H9 (cell line): ENCODE results near the gene NCS1. TPM values are rescaled to one million over a fixed set of nuclear protein-coding genes. Genes with fewer than 3 reads are reported as not detected.

Source experiments
- DNase-seq: peaks from one replicate; pipeline ENCODE4 v3.0.0-alpha.2; 2017
- H2AFZ ChIP-seq: one replicate; pipeline ENCODE4 v1.6.1; 2013; ENCODE audit warnings: mild to moderate bottlenecking, low read length, control low read depth, moderate library complexity
- H2AK5ac ChIP-seq: 2 replicates; pipeline ENCODE4 v1.6.1; 2013; ENCODE audit warnings: low read length, control low read depth, mixed read lengths; ENCODE audit not compliant: insufficient read length
- H2BK120ac ChIP-seq: one replicate; pipeline ENCODE4 v1.6.1; 2013; ENCODE audit warnings: low read depth, mild to moderate bottlenecking, low read length, control low read depth, inconsistent platforms; ENCODE audit not compliant: poor library complexity, severe bottlenecking
- H2BK12ac ChIP-seq: 2 replicates; pipeline ENCODE4 v1.6.1; 2013; ENCODE audit warnings: low read length, control low read depth, mixed read lengths, low read depth; ENCODE audit not compliant: insufficient read length
- H2BK15ac ChIP-seq: 2 replicates; pipeline ENCODE4 v1.6.1; 2013; ENCODE audit warnings: low read depth, low read length, control low read depth
- H2BK20ac ChIP-seq: one replicate; pipeline ENCODE4 v1.6.1; 2013; ENCODE audit warnings: low read depth, mild to moderate bottlenecking, low read length, control low read depth, inconsistent platforms; ENCODE audit not compliant: poor library complexity, severe bottlenecking
- H2BK5ac ChIP-seq: 2 replicates; pipeline ENCODE4 v1.6.1; 2013; ENCODE audit warnings: low read length, control low read depth, mixed read lengths; ENCODE audit not compliant: insufficient read length
- H3K14ac ChIP-seq: 2 replicates; pipeline ENCODE4 v1.6.1; 2013; ENCODE audit warnings: low read length, control low read depth; ENCODE audit not compliant: insufficient read depth
- H3K18ac ChIP-seq: 2 replicates; pipeline ENCODE4 v1.6.1; 2013; ENCODE audit warnings: low read depth, mild to moderate bottlenecking, mixed read lengths, low read length, control low read depth; ENCODE audit not compliant: insufficient read length
- H3K23ac ChIP-seq: 2 replicates; pipeline ENCODE4 v1.6.1; 2013; ENCODE audit warnings: low read length, control low read depth, mixed read lengths, low read depth; ENCODE audit not compliant: insufficient read length
- H3K23me2 ChIP-seq: 2 replicates; pipeline ENCODE4 v1.6.1; 2013; ENCODE audit warnings: low read depth, mild to moderate bottlenecking, mixed read lengths, low read length, control low read depth; ENCODE audit not compliant: insufficient read length, poor library complexity, severe bottlenecking
- H3K27ac ChIP-seq: 2 replicates; pipeline ENCODE4 v1.5.1; 2013; ENCODE audit warnings: low read length, control low read depth, mixed read lengths, low read depth; ENCODE audit not compliant: insufficient read length
- H3K27me3 ChIP-seq: 2 replicates; pipeline ENCODE4 v1.6.1; 2013; ENCODE audit warnings: low read length, control low read depth, inconsistent platforms; ENCODE audit not compliant: insufficient read depth
- H3K4ac ChIP-seq: 2 replicates; pipeline ENCODE4 v1.6.1; 2013; ENCODE audit warnings: low read depth, mild to moderate bottlenecking, control low read depth, inconsistent platforms, low read length, moderate library complexity
- H3K4me1 ChIP-seq: 2 replicates; pipeline ENCODE4 v1.6.1; 2013; ENCODE audit warnings: low read length, control low read depth, inconsistent platforms; ENCODE audit not compliant: insufficient read depth
- H3K4me2 ChIP-seq: 2 replicates; pipeline ENCODE4 v1.6.1; 2013; ENCODE audit warnings: low read length, control low read depth, mixed read lengths; ENCODE audit not compliant: insufficient read length, insufficient read depth
- H3K56ac ChIP-seq: 2 replicates; pipeline ENCODE4 v1.6.1; 2013; ENCODE audit warnings: low read depth, mild to moderate bottlenecking, mixed read lengths, low read length, control low read depth; ENCODE audit not compliant: insufficient read length
- H3K79me1 ChIP-seq: 2 replicates; pipeline ENCODE4 v1.6.1; 2013; ENCODE audit warnings: low read depth, mild to moderate bottlenecking, moderate library complexity, low read length, control low read depth, inconsistent platforms; ENCODE audit not compliant: insufficient read depth, poor library complexity, severe bottlenecking
- H3K79me2 ChIP-seq: 2 replicates; pipeline ENCODE4 v1.6.1; 2013; ENCODE audit warnings: low read length, control low read depth, inconsistent platforms; ENCODE audit not compliant: insufficient read depth
- H3K9ac ChIP-seq: 2 replicates; pipeline ENCODE4 v1.6.1; 2013; ENCODE audit warnings: low read length, control low read depth, mixed read lengths; ENCODE audit not compliant: insufficient read length; ENCODE audit errors: extremely low read depth
- H3K9me3 ChIP-seq: one replicate; pipeline ENCODE4 v1.6.1; 2013; ENCODE audit warnings: low read depth, low read length, inconsistent platforms; ENCODE audit not compliant: control insufficient read depth
- H3T11ph ChIP-seq: one replicate; pipeline ENCODE4 v1.6.1; 2013; ENCODE audit warnings: mild to moderate bottlenecking, low read length, control low read depth, inconsistent platforms
- H4K20me1 ChIP-seq: one replicate; pipeline ENCODE4 v1.6.1; 2013; ENCODE audit not compliant: control insufficient read depth, insufficient read length, insufficient read depth
- H4K5ac ChIP-seq: 2 replicates; pipeline ENCODE4 v1.6.1; 2013; ENCODE audit warnings: low read depth, mild to moderate bottlenecking, mixed read lengths, low read length, control low read depth; ENCODE audit not compliant: insufficient read length
- H4K8ac ChIP-seq: replicated peaks from 2 replicates; pipeline ENCODE4 v1.6.1; 2013; ENCODE audit warnings: low read length, control low read depth, mixed read lengths, low read depth; ENCODE audit not compliant: insufficient read length
- H4K91ac ChIP-seq: 2 replicates; pipeline ENCODE4 v1.6.1; 2013; ENCODE audit warnings: low read depth, mild to moderate bottlenecking, moderate library complexity, mixed read lengths, low read length, control low read depth; ENCODE audit not compliant: insufficient read length
- H3K27ac Mint-ChIP-seq, 3 experiments: 2 replicates in 2 of 3; 3 replicates in 1 of 3; pipeline ENCODE4 v1.8.0; 2020 to 2021; ENCODE audit warnings: mixed read lengths in 3 of 3, mild to moderate bottlenecking in 1 of 3, moderate library complexity in 1 of 3
- H3K27me3 Mint-ChIP-seq: 2 replicates; pipeline ENCODE4 v1.8.0; 2021; ENCODE audit warnings: low read depth, mild to moderate bottlenecking, moderate library complexity, mixed read lengths
- H3K36me3 Mint-ChIP-seq, 3 experiments: 2 replicates in 2 of 3; 3 replicates in 1 of 3; pipeline ENCODE4 v1.8.0; 2020 to 2021; ENCODE audit warnings: low read depth in 3 of 3, mixed read lengths in 3 of 3; ENCODE audit not compliant: insufficient read depth in 1 of 3
- H3K4me1 Mint-ChIP-seq, 2 experiments: 2 replicates each; pipeline ENCODE4 v1.8.0; 2020; ENCODE audit warnings: mixed read lengths in 2 of 2
- H3K4me3 Mint-ChIP-seq, 2 experiments: 2 replicates in 1 of 2; 3 replicates in 1 of 2; pipeline ENCODE4 v1.8.0; 2020 to 2021; ENCODE audit warnings: mild to moderate bottlenecking in 2 of 2, mixed read lengths in 2 of 2, moderate library complexity in 1 of 2
- H3K9me3 Mint-ChIP-seq, 2 experiments: 2 replicates in 1 of 2; 3 replicates in 1 of 2; pipeline ENCODE4 v1.8.0; 2020; ENCODE audit warnings: mild to moderate bottlenecking in 2 of 2, mixed read lengths in 2 of 2, moderate library complexity in 1 of 2
- WGBS: extraction: QIAGEN DNeasy Blood & Tissue Kit; methylation state at CpG from one replicate; pipeline ENCODE4 v1.1.7; 2013; ENCODE audit warnings: missing lambda C conversion rate, low lambda C conversion rate, mixed read lengths; ENCODE audit not compliant: insufficient read length; ENCODE audit errors: extremely low coverage; 5-methylcytosine and 5-hydroxymethylcytosine counted together
- total RNA-seq: library from RNA; stranded (reverse); gene quantifications from 2 replicates; pipeline ENCODE4 v1.2.1, GENCODE V29; 2021
- TF ChIP-seq, protein P1 (sequence below): fragments of 200-600 bp; sonication (generic); conservative IDR thresholded peaks from 3 replicates; pipeline ENCODE4 v1.8.0; 2021; ENCODE audit warnings: antibody characterized with exemption, mild to moderate bottlenecking

The NCS1 gene
- total RNA-seq, 1 experiment from 2014 or later, result 38.1 TPM

DNA sequence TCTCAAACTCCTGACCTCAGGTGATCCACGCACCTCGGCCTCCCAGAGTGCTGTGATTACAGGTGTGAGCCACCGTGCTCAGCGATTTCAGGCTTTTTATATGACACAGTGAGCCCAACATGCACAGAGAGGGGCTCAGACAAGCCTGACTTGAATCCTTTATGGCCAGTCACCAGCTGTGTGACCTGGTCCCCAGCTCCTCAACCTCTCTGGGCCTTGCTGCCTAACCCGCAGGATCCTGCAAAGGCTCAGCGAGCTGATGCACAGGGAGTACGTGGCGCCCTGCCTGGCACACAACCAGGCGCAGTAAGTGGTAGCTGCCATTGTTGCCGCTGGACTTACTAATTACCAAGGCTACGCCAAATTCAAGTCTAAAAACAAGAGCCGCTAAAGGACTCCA lies 16.6 kb upstream of the NCS1 start:
- TF ChIP-seq, protein P1, sequence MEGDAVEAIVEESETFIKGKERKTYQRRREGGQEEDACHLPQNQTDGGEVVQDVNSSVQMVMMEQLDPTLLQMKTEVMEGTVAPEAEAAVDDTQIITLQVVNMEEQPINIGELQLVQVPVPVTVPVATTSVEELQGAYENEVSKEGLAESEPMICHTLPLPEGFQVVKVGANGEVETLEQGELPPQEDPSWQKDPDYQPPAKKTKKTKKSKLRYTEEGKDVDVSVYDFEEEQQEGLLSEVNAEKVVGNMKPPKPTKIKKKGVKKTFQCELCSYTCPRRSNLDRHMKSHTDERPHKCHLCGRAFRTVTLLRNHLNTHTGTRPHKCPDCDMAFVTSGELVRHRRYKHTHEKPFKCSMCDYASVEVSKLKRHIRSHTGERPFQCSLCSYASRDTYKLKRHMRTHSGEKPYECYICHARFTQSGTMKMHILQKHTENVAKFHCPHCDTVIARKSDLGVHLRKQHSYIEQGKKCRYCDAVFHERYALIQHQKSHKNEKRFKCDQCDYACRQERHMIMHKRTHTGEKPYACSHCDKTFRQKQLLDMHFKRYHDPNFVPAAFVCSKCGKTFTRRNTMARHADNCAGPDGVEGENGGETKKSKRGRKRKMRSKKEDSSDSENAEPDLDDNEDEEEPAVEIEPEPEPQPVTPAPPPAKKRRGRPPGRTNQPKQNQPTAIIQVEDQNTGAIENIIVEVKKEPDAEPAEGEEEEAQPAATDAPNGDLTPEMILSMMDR, result no peak
- H3K23ac ChIP-seq, result no peak overlapping the region
- no peak overlapping the region for H2AFZ ChIP-seq
- H3K27ac ChIP-seq, result no peak overlapping the region
- H3K9ac ChIP-seq, result no peak overlapping the region
- no peaks in the 10 kb centered on the region for H3K9me3 Mint-ChIP-seq
- H3K79me1 ChIP-seq, result no peaks in the 10 kb centered on the region
- no peak overlapping the region for H3K27ac Mint-ChIP-seq
- no peak overlapping the region for H4K5ac ChIP-seq
- no peaks in the 10 kb centered on the region for H3K23me2 ChIP-seq
- H4K8ac ChIP-seq, result no peak overlapping the region
- no peaks in the 10 kb centered on the region; a peak in 1 of 7 replicates for H3K36me3 Mint-ChIP-seq
- H3T11ph ChIP-seq, result no peak overlapping the region
- no peaks in the 10 kb centered on the region; the same call in 1 of the 2 replicates for H3K27me3 Mint-ChIP-seq
- H2BK5ac ChIP-seq, result no peak overlapping the region
- no peak overlapping the region for H3K4me2 ChIP-seq
- no peaks in the 10 kb centered on the region for H4K20me1 ChIP-seq
- no peak overlapping the region for H4K91ac ChIP-seq
- H3K56ac ChIP-seq, result no peak overlapping the region
- no peaks in the 10 kb centered on the region for H3K9me3 ChIP-seq
- H3K27me3 ChIP-seq, result no peaks in the 10 kb centered on the region
- H3K18ac ChIP-seq, result no peak overlapping the region
- no peak overlapping the region for H3K4me3 Mint-ChIP-seq
- H2BK12ac ChIP-seq, result no peak overlapping the region
- H2BK15ac ChIP-seq, result no peak overlapping the region
- H2BK120ac ChIP-seq, result no peak overlapping the region
- no peak overlapping the region for H3K14ac ChIP-seq
- H2AK5ac ChIP-seq, result no peak overlapping the region
- H3K4me1 ChIP-seq, result peaks cover 2% of the 10 kb centered on the region; the same call in 1 of the 2 replicates
- H3K4me1 Mint-ChIP-seq, result peaks cover 18 to 24% of the 10 kb centered on the region in 2 experiments
- H3K79me2 ChIP-seq, result no peaks in the 10 kb centered on the region
- H3K4ac ChIP-seq, result no peak overlapping the region
- WGBS, result no CpG with 5 or more reads among the region's 12 CpGs
- no peak for DNase-seq
- H2BK20ac ChIP-seq, result no peak overlapping the region
